NOMO-1 (cell line): ENCODE data around the gene SPOUT1.
"Not testable (repeated sequence)": the region's sequence is repeated elsewhere in the genome, so short reads cannot be mapped to it uniquely, and the experiment has no call there.

Experiments
- DNase-seq, 2 experiments: peaks; one replicate each; lab custom pipeline; 2025; ENCODE audit not compliant: unreplicated experiment in 2 of 2; lab: John Stamatoyannopoulos, UW

The SPOUT1 gene

GRCh38 chr9:128810873-128811272 lies 18.7 kb downstream of the SPOUT1 start:
- no peak for DNase-seq

- no peak for DNase-seq
These were observed 19.8 kb downstream of the SPOUT1 start for GRCh38 chr9:128809831-128810230.

GRCh38 chr9:128809036-128809599 lies 20.5 kb downstream of the SPOUT1 start:
- no peak for DNase-seq

- no peak for DNase-seq
These were observed 21.1 kb downstream of the SPOUT1 start for GRCh38 chr9:128808543-128808942.

GRCh38 chr9:128807827-128808226 lies 21.8 kb downstream of the SPOUT1 start:
- no peak for DNase-seq

- no peak for DNase-seq
These were observed 23.9 kb downstream of the SPOUT1 start for GRCh38 chr9:128805661-128806060.

GRCh38 chr9:128802482-128802881 lies 27.1 kb downstream of the SPOUT1 start:
- DNase-seq = no peak

- no peak for DNase-seq
These were observed 29.5 kb downstream of the SPOUT1 start for GRCh38 chr9:128800061-128800460.

GRCh38 chr9:128798896-128799295 lies 30.7 kb downstream of the SPOUT1 start:
- no peak for DNase-seq

GRCh38 chr9:128794961-128795360 lies 34.6 kb downstream of the SPOUT1 start:
- not testable (repeated sequence) for DNase-seq

GRCh38 chr9:128792978-128793686 lies 36.5 kb downstream of the SPOUT1 start:
- no peak for DNase-seq

- DNase-seq = no peak
These were observed 37.5 kb downstream of the SPOUT1 start for GRCh38 chr9:128792134-128792533.

- no peak for DNase-seq
These were observed 39.1 kb downstream of the SPOUT1 start for GRCh38 chr9:128790536-128790935.

GRCh38 chr9:128788445-128788844 lies 41.1 kb downstream of the SPOUT1 start:
- no peak for DNase-seq

GRCh38 chr9:128787659-128788058 lies 41.9 kb downstream of the SPOUT1 start:
- no peak for DNase-seq

- peak; percentile 80 to 97 for DNase-seq
These were observed 42.7 kb downstream of the SPOUT1 start, which contains the start of gene TBC1D13 for GRCh38 chr9:128786681-128787601. Gene TBC1D13 (plus strand): TSS chr9:128787253. CDS start chr9:128787354, 101 bp downstream.

GRCh38 chr9:128785427-128785826 lies 44.2 kb downstream of the SPOUT1 start:
- DNase-seq = no peak

- no peak for DNase-seq
These were observed 46.9 kb downstream of the SPOUT1 start for GRCh38 chr9:128782669-128783068.

- DNase-seq = peak in 1 of 2 experiments; percentile 62
These were observed 48.2 kb downstream of the SPOUT1 start for GRCh38 chr9:128781187-128782070.

- not testable (repeated sequence) for DNase-seq
These were observed 49.5 kb downstream of the SPOUT1 start for GRCh38 chr9:128780093-128780492.
